C4-2B (cell line): ENCODE data around the gene CEP350.

Experiments used
- CTCF ChIP-seq: fragments of 450-650 bp; conservative IDR thresholded peaks from 2 replicates; pipeline ENCODE4 v1.5.1; 2017; ENCODE audit warnings: mild to moderate bottlenecking
- ZFX ChIP-seq: fragments of 450-650 bp; IDR thresholded peaks from 2 replicates; pipeline ENCODE4 v1.6.1; 2017

GRCh38 chr1:179933219-179933618, 21.4 kb upstream of the CEP350 start:
- TF ChIP-seq CTCF = no peak
- no peak for TF ChIP-seq ZFX
